HG03066 (cell line): ENCODE measurements around the gene SLC25A40.
"Not testable (repeated sequence)": the region's sequence is repeated elsewhere in the genome, so short reads cannot be mapped to it uniquely, and the experiment has no call there.

Experiments
- ATAC-seq: cut with Tn5 transposase; IDR thresholded peaks from one replicate; pipeline ENCODE4 v1.9.1; 2021; ENCODE audit warnings: low read depth; ENCODE audit not compliant: unreplicated experiment

SLC25A40 gene

GRCh38 chr7:87873328-87873727 is 2.8 kb downstream of the SLC25A40 start:
- ATAC-seq: not testable (repeated sequence)

- ATAC-seq: no peak
These were observed 3.8 kb downstream of the SLC25A40 start for GRCh38 chr7:87872346-87872745.

- no peak for ATAC-seq
These were observed 5.7 kb downstream of the SLC25A40 start for GRCh38 chr7:87870471-87870870.

- not testable (repeated sequence) for ATAC-seq
These were observed 9.6 kb downstream of the SLC25A40 start for GRCh38 chr7:87866533-87866932.

- no peak for ATAC-seq
These were observed 10.1 kb downstream of the SLC25A40 start for GRCh38 chr7:87866089-87866488.

GRCh38 chr7:87858417-87859100 is 17.6 kb downstream of the SLC25A40 start:
- no peak for ATAC-seq

GRCh38 chr7:87853237-87853864 is 22.8 kb downstream of the SLC25A40 start:
- no peak for ATAC-seq

GRCh38 chr7:87852306-87852705 is 23.9 kb downstream of the SLC25A40 start:
- no peak for ATAC-seq

- ATAC-seq: no peak
These were observed 25.1 kb downstream of the SLC25A40 start for GRCh38 chr7:87850836-87851593.

- ATAC-seq: no peak
These were observed 38.6 kb downstream of the SLC25A40 start for GRCh38 chr7:87837597-87837996.

GRCh38 chr7:87833130-87833529 is 43.0 kb downstream of the SLC25A40 start:
- no peak for ATAC-seq

- ATAC-seq: no peak
These were observed 45.1 kb downstream of the SLC25A40 start for GRCh38 chr7:87831097-87831496.

- not testable (repeated sequence) for ATAC-seq
These were observed 47.8 kb downstream of the SLC25A40 start for GRCh38 chr7:87828383-87828782.

GRCh38 chr7:87825369-87825768 is 50.8 kb downstream of the SLC25A40 start:
- not testable (repeated sequence) for ATAC-seq

- not testable (repeated sequence) for ATAC-seq
These were observed 54.1 kb downstream of the SLC25A40 start for GRCh38 chr7:87822056-87822455.

- ATAC-seq: no peak
These were observed 57.8 kb downstream of the SLC25A40 start for GRCh38 chr7:87818336-87818735.

GRCh38 chr7:87816389-87816788 is 59.8 kb downstream of the SLC25A40 start:
- ATAC-seq: no peak

GRCh38 chr7:87810726-87811125 is 65.4 kb downstream of the SLC25A40 start:
- ATAC-seq: no peak

GRCh38 chr7:87810130-87810529 is 66.0 kb downstream of the SLC25A40 start:
- ATAC-seq: no peak

- ATAC-seq: no peak
These were observed 70.0 kb downstream of the SLC25A40 start for GRCh38 chr7:87806150-87806549.

GRCh38 chr7:87797798-87798403 is 78.3 kb downstream of the SLC25A40 start:
- peak; percentile 95 for ATAC-seq
